ENCODE data around the gene ZNF407. TPM values are rescaled to one million over a fixed set of nuclear protein-coding genes. Genes with fewer than 3 reads are reported as not detected.

Gene ZNF407
- total and polyA plus RNA-seq, 2 donors from 2014 or later = 2.5 to 17.8 TPM

- H3K27ac ChIP-seq (ENCODE audit: low read depth in 2 of 2, low read length in 2 of 2) = no peak overlapping the region
- no peak overlapping the region for H3K9ac ChIP-seq (ENCODE audit: low read length in 3 of 3)
- intact Hi-C loops (cut with DNase I) = no loop called here
- no peaks in the 10 kb centered on the region for H3K27me3 ChIP-seq (ENCODE audit: control insufficient read depth, insufficient read depth, low read length)
- no peak for FAIRE-seq
- no peak for TF ChIP-seq CTCF (IDR thresholded peaks at IDR 0.05; ENCODE audit: borderline replicate concordance, extremely low read depth, insufficient read depth)
- DNase-seq = no peak
- H3K9me3 ChIP-seq (ENCODE audit: control insufficient read depth in 2 of 3, insufficient read depth in 1 of 3, low read length in 3 of 3) = no peaks in the 10 kb centered on the region
- no peak overlapping the region for H3K4me3 ChIP-seq (ENCODE audit: low read length in 3 of 3)
- H3K36me3 ChIP-seq (ENCODE audit: control insufficient read depth in 2 of 3, insufficient read depth in 3 of 3, low read length in 3 of 3) = no peaks in the 10 kb centered on the region
- peaks cover 0 to 5% (median 0%) of the 10 kb centered on the region in 3 donors for H3K4me1 ChIP-seq (ENCODE audit: control insufficient read depth in 2 of 3, insufficient read depth in 2 of 3, low read depth in 1 of 3, low read length in 3 of 3)
Observed at GRCh38 chr18:74694436-74694835, 96.8 kb downstream of the ZNF407 start.

GRCh38 chr18:74695170-74695569 lies 97.5 kb downstream of the ZNF407 start:
- no peak for FAIRE-seq
- intact Hi-C loops (cut with DNase I) = no loop called here

DNA sequence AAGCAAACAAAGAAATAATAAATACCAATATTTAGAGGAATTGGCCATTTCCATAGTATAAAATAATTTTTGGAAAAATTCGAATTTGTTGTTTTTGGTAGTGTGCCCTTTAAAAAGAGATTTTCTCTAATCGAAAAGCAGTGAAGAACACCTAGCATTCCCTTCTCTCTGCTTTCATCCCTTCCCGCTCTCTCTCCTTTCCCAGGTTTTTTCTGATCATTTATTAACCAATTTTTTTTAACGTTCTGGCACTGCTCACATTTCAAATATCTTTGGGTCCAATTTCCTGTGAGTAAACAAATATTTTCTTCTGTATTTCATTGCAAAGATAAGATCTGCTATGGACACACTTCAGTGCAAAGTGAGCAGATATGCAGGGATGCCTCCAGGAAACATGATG lies 101.2 kb downstream of the ZNF407 start:
- Histone ChIP-seq H3K27me3 (ENCODE audit: control insufficient read depth, insufficient read depth, low read length) (no peaks in the 10 kb centered on the region), H3K4me1 (ENCODE audit: control insufficient read depth in 2 of 3, insufficient read depth in 2 of 3, low read depth in 1 of 3, low read length in 3 of 3) (peaks cover 0 to 5% (median 0%) of the 10 kb centered on the region in 3 donors), H3K9me3 (ENCODE audit: control insufficient read depth in 2 of 3, insufficient read depth in 1 of 3, low read length in 3 of 3) (no peaks in the 10 kb centered on the region), H3K36me3 (ENCODE audit: control insufficient read depth in 2 of 3, insufficient read depth in 3 of 3, low read length in 3 of 3) (no peaks in the 10 kb centered on the region), H3K4me3 (ENCODE audit: low read length in 3 of 3) (no peak overlapping the region), H3K9ac (ENCODE audit: low read length in 3 of 3) (no peak overlapping the region), H3K27ac (ENCODE audit: low read depth in 2 of 2, low read length in 2 of 2) (no peak overlapping the region)
- TF ChIP-seq CTCF (IDR thresholded peaks at IDR 0.05; ENCODE audit: borderline replicate concordance, extremely low read depth, insufficient read depth) = no peak
- intact Hi-C loops (cut with DNase I) = no loop called here
- FAIRE-seq (no peak), DNase-seq (no peak)

More at GRCh38 chr18:74695170-74695569, 97.5 kb downstream of the ZNF407 start:
- H3K4me3 ChIP-seq (ENCODE audit: low read length in 3 of 3) = no peak overlapping the region
- no peak overlapping the region for H3K27ac ChIP-seq (ENCODE audit: low read depth in 2 of 2, low read length in 2 of 2)
- no peaks in the 10 kb centered on the region for H3K27me3 ChIP-seq (ENCODE audit: control insufficient read depth, insufficient read depth, low read length)
- no peak for TF ChIP-seq CTCF (IDR thresholded peaks at IDR 0.05; ENCODE audit: borderline replicate concordance, extremely low read depth, insufficient read depth)
- H3K4me1 ChIP-seq (ENCODE audit: control insufficient read depth in 2 of 3, insufficient read depth in 2 of 3, low read depth in 1 of 3, low read length in 3 of 3) = peaks cover 0 to 5% (median 0%) of the 10 kb centered on the region in 3 donors
- no peak for DNase-seq
- H3K9ac ChIP-seq (ENCODE audit: low read length in 3 of 3) = no peak overlapping the region
- H3K9me3 ChIP-seq (ENCODE audit: control insufficient read depth in 2 of 3, insufficient read depth in 1 of 3, low read length in 3 of 3) = no peaks in the 10 kb centered on the region
- no peaks in the 10 kb centered on the region for H3K36me3 ChIP-seq (ENCODE audit: control insufficient read depth in 2 of 3, insufficient read depth in 3 of 3, low read length in 3 of 3)

GRCh38 chr18:74699455-74699854 lies 101.8 kb downstream of the ZNF407 start:
- H3K9me3 ChIP-seq (ENCODE audit: control insufficient read depth in 2 of 3, insufficient read depth in 1 of 3, low read length in 3 of 3) = no peaks in the 10 kb centered on the region
- no peaks in the 10 kb centered on the region for H3K27me3 ChIP-seq (ENCODE audit: control insufficient read depth, insufficient read depth, low read length)
- H3K9ac ChIP-seq (ENCODE audit: low read length in 3 of 3) = no peak overlapping the region
- FAIRE-seq = no peak
- no peak overlapping the region for H3K4me3 ChIP-seq (ENCODE audit: low read length in 3 of 3)
- H3K36me3 ChIP-seq (ENCODE audit: control insufficient read depth in 2 of 3, insufficient read depth in 3 of 3, low read length in 3 of 3) = no peaks in the 10 kb centered on the region
- no peak for DNase-seq
- H3K4me1 ChIP-seq (ENCODE audit: control insufficient read depth in 2 of 3, insufficient read depth in 2 of 3, low read depth in 1 of 3, low read length in 3 of 3) = peaks cover 0 to 5% (median 0%) of the 10 kb centered on the region in 3 donors
- no peak for TF ChIP-seq CTCF (IDR thresholded peaks at IDR 0.05; ENCODE audit: borderline replicate concordance, extremely low read depth, insufficient read depth)
- H3K27ac ChIP-seq (ENCODE audit: low read depth in 2 of 2, low read length in 2 of 2) = no peak overlapping the region
- intact Hi-C loops (cut with DNase I) = no loop called here
